K562 (cell line): ENCODE measurements around the gene TCIRG1. TPM values are rescaled to one million over a fixed set of nuclear protein-coding genes. Genes with fewer than 3 reads are reported as not detected.

Experiments used
- ATAC-seq: fragments of 200-7000 bp; cut with Tn5 transposase; 3 replicates; pipeline ENCODE4 v1.9.1; 2020; ENCODE audit warnings: moderate library complexity
- BruUV-seq: library from RNA; stranded (reverse); fragments of 400-500 nt; replicated peaks from 2 replicates; lab custom pipeline; 2021; lab: Mats Ljungman, UMichigan
- CTCF ChIA-PET: fragments of 300-600 bp; formaldehyde crosslinking; extraction: SDS; loops from one replicate; lab custom pipeline; 2021; ENCODE audit warnings: low intra/inter-chr PET ratio; lab: Yijun Ruan, JAX
- POLR2A ChIA-PET: fragments of 300-600, 350-650 bp; sonication (Branson Sonifier 250); formaldehyde crosslinking; extraction: SDS; loops from one replicate; lab custom pipeline; 2021; ENCODE audit warnings: antibody characterized with exemption, inconsistent platforms; lab: Yijun Ruan, JAX
- DNase-seq, 4 experiments: peaks; one replicate each; pipeline versions ENCODE4 v3.0.0 to v3.0.0-alpha.2; 2011 to 2018; ENCODE audit warnings: low spot score in 3 of 4, mixed read lengths in 3 of 4; ENCODE audit errors: extremely low read depth in 1 of 4
- FAIRE-seq: peaks from 2 replicates; lab custom pipeline; 2011; peaks lifted over from hg19 to GRCh38; lab: Jason Lieb, UNC
- H2AFZ ChIP-seq: 2 replicates; pipeline ENCODE4 v1.6.0; 2011; ENCODE audit warnings: low read depth, low read length, control low read depth, inconsistent platforms
- H3K27ac ChIP-seq: fragments of 200-600 bp; 3 replicates; pipeline ENCODE4 v1.8.0; 2011; ENCODE audit warnings: low read depth, mild to moderate bottlenecking, control low read depth, inconsistent platforms, low read length, moderate library complexity, mixed read lengths; ENCODE audit errors: extremely low read depth
- H3K27me3 ChIP-seq, 2 experiments: fragments of 300-600 bp in 1 of 2; 2 replicates in 1 of 2; 3 replicates in 1 of 2; pipeline versions ENCODE4 v1.6.0 to v1.8.0; 2011; ENCODE audit warnings: inconsistent platforms in 2 of 2, low read length in 2 of 2, mild to moderate bottlenecking in 1 of 2, mixed read lengths in 1 of 2, moderate library complexity in 1 of 2; ENCODE audit not compliant: control insufficient read depth in 2 of 2, insufficient read depth in 2 of 2
- H3K36me3 ChIP-seq: fragments of 300-600 bp; 3 replicates; pipeline ENCODE4 v1.8.0; 2011; ENCODE audit warnings: mild to moderate bottlenecking, low read length, inconsistent platforms; ENCODE audit not compliant: control insufficient read depth, insufficient read depth
- H3K4me1 ChIP-seq, 2 experiments: fragments of 200-600 bp in 1 of 2; replicated peaks in 1 of 2; 2 replicates in 1 of 2; 3 replicates in 1 of 2; pipeline versions ENCODE4 v1.5.1 to v1.8.0; 2011; ENCODE audit warnings: inconsistent platforms in 2 of 2, low read length in 2 of 2, mild to moderate bottlenecking in 1 of 2, mixed read lengths in 1 of 2, moderate library complexity in 1 of 2; ENCODE audit not compliant: control insufficient read depth in 2 of 2, insufficient read depth in 2 of 2
- H3K4me2 ChIP-seq: 2 replicates; pipeline ENCODE4 v1.6.1; 2011; ENCODE audit warnings: low read length, control low read depth, inconsistent platforms, mixed read lengths; ENCODE audit not compliant: insufficient read depth
- H3K4me3 ChIP-seq: fragments of 200-600 bp; sonication (generic), shearing (Covaris generic); 2 replicates; pipeline ENCODE4 v1.5.1; 2016; ENCODE audit warnings: control low read depth, inconsistent platforms
- H3K79me2 ChIP-seq: fragments of 200-600 bp; 3 replicates; pipeline ENCODE4 v1.8.0; 2011; ENCODE audit warnings: low read length, inconsistent platforms; ENCODE audit not compliant: control insufficient read depth, insufficient read depth
- H3K9ac ChIP-seq, 2 experiments: 2 replicates each; pipeline versions ENCODE4 v1.6.0 to v1.6.1; 2011; ENCODE audit warnings: low read depth in 2 of 2, low read length in 2 of 2, control low read depth in 1 of 2, inconsistent platforms in 1 of 2, mild to moderate bottlenecking in 1 of 2, mixed read lengths in 1 of 2; ENCODE audit not compliant: insufficient read depth in 1 of 2
- H3K9me1 ChIP-seq: one replicate; pipeline ENCODE4 v1.6.0; 2011; ENCODE audit warnings: inconsistent platforms, mild to moderate bottlenecking, low read length, moderate library complexity; ENCODE audit not compliant: control insufficient read depth, insufficient read depth
- H3K9me3 ChIP-seq: replicated peaks from 2 replicates; pipeline ENCODE4 v1.5.1; 2011; ENCODE audit warnings: low read depth, low read length, inconsistent platforms; ENCODE audit not compliant: control insufficient read depth, insufficient read depth
- H4K20me1 ChIP-seq: replicated peaks from 2 replicates; pipeline ENCODE4 v1.6.1; 2011; ENCODE audit warnings: low read length, inconsistent platforms, mixed read lengths; ENCODE audit not compliant: control insufficient read depth, insufficient read depth
- CBFA2T3 ChIP-seq: fragments of 450-650 bp; IDR thresholded peaks from 2 replicates; pipeline ENCODE4 v1.6.1; 2017
- CREM ChIP-seq: IDR thresholded peaks from 2 replicates; pipeline ENCODE4 v1.6.1; 2014; ENCODE audit warnings: antibody characterized with exemption, low read depth
- ESRRA ChIP-seq: fragments of 450-650 bp; IDR thresholded peaks from 2 replicates; pipeline ENCODE4 v1.6.1; 2014; ENCODE audit warnings: low read depth, mild to moderate bottlenecking, moderate library complexity, borderline replicate concordance
- GTF2F1 ChIP-seq: IDR thresholded peaks from 2 replicates; pipeline ENCODE4 v1.6.1; 2011; ENCODE audit warnings: low read depth, low read length, improper control_type of control experiment
- HDAC3 ChIP-seq: fragments of 450-650 bp; IDR thresholded peaks from 2 replicates; pipeline ENCODE4 v1.6.1; 2018; ENCODE audit warnings: borderline replicate concordance, mild to moderate bottlenecking, moderate library complexity; ENCODE audit not compliant: partially characterized antibody
- HNRNPK ChIP-seq: fragments of 200-400 bp; formaldehyde crosslinking; IDR thresholded peaks from one replicate; pipeline ENCODE4 v1.6.1; 2018; ENCODE audit warnings: mild to moderate bottlenecking, low read depth, low read length; ENCODE audit not compliant: poor library complexity, severe bottlenecking
- MYBL2 ChIP-seq, 2 experiments: fragments of 450-650 bp in 1 of 2; sonication (generic) in 1 of 2; formaldehyde crosslinking in 1 of 2; IDR thresholded peaks; 2 replicates each; pipeline versions ENCODE4 v1.6.1 to v1.8.1; 2017 to 2022; ENCODE audit warnings: borderline replicate concordance in 1 of 2, inconsistent platforms in 1 of 2, low read depth in 1 of 2, mild to moderate bottlenecking in 1 of 2, missing genetic modification reagents in 1 of 2, moderate library complexity in 1 of 2
- POLR2B ChIP-seq: fragments of 450-650 bp; IDR thresholded peaks from 2 replicates; pipeline ENCODE4 v1.6.1; 2018; ENCODE audit warnings: low read depth; ENCODE audit not compliant: partially characterized antibody
- RNF219 ChIP-seq: fragments of 250-450 bp; sonication (Bioruptor Pico); IDR thresholded peaks from 2 replicates; pipeline ENCODE4 v1.5.0; 2022; ENCODE audit warnings: mild to moderate bottlenecking
- TEAD2 ChIP-seq: fragments of 450-650 bp; IDR thresholded peaks from 2 replicates; pipeline ENCODE4 v1.6.1; 2016; ENCODE audit warnings: missing genetic modification characterization, control low read depth, missing compliant biosample characterization
- TEAD4 ChIP-seq, 2 experiments: sonication (generic) in 1 of 2; formaldehyde crosslinking in 1 of 2; IDR thresholded peaks; 2 replicates each; pipeline versions ENCODE4 v1.6.1 to v1.8.0; 2012 to 2022; ENCODE audit warnings: borderline replicate concordance in 1 of 2, inconsistent platforms in 1 of 2, low read length in 1 of 2, mild to moderate bottlenecking in 1 of 2, missing genetic modification reagents in 1 of 2
- THRA ChIP-seq: fragments of 450-650 bp; IDR thresholded peaks from 2 replicates; pipeline ENCODE4 v1.6.1; 2017; ENCODE audit warnings: mild to moderate bottlenecking, moderate library complexity
- TSC22D4 ChIP-seq: fragments of 450-650 bp; IDR thresholded peaks from 2 replicates; pipeline ENCODE4 v1.6.1; 2016; ENCODE audit warnings: missing genetic modification characterization, missing biosample characterization, control low read depth
- WGBS: fragments of 100-300 bp; shearing (Covaris generic); methylation state at CpG from one replicate; pipeline ENCODE4 v1.1.6; 2016; ENCODE audit warnings: low coverage, mixed read lengths; ENCODE audit not compliant: insufficient coverage; ENCODE audit errors: missing lambda C conversion rate; 5-methylcytosine and 5-hydroxymethylcytosine counted together
- in situ Hi-C: fragments of 300-500 bp; cut with MboI; formaldehyde crosslinking; loops from 4 replicates; pipeline ENCODE4 v1.15.0; 2018; ENCODE audit warnings: inconsistent platforms, mixed read lengths
- intact Hi-C: fragments of 100-400 bp; cut with micrococcal nuclease; formaldehyde crosslinking; loops from 2 replicates; pipeline ENCODE4 v1.14.2; 2022
- polyA plus RNA-seq, 8 experiments: library from polyadenylated mRNA; depleted of rRNA in 4 of 8; stranded (reverse) in 5 of 8; unstranded in 3 of 8; fragments of >200 nt; fragmentation: Nextera tagmentation in 2 of 8; fragmentation: Illumina TruSeq in 1 of 8; extraction: Ambion mirVana in 2 of 8; extraction: Trizol in 1 of 8; gene quantifications; 2 replicates each; pipeline versions ENCODE4 v1.2.1 to v1.2.3, GENCODE V29; 2011 to 2014; ENCODE audit warnings: inconsistent platforms in 1 of 8, missing spikeins in 1 of 8
- total RNA-seq, 7 experiments: library from RNA; depleted of rRNA in 6 of 7; stranded (reverse); fragments of >200 nt in 6 of 7; fragmentation: Illumina TruSeq in 2 of 7; extraction: Trizol in 2 of 7; gene quantifications; 2 replicates each; pipeline versions ENCODE4 v1.2.1 to v1.2.3, GENCODE V29; 2011 to 2021; ENCODE audit warnings: low replicate concordance in 1 of 7
- TF ChIP-seq, protein P1 (sequence below): sonication (generic); formaldehyde crosslinking; IDR thresholded peaks from 2 replicates; pipeline ENCODE4 v1.8.0; 2023; ENCODE audit warnings: mild to moderate bottlenecking, missing genetic modification reagents

TCIRG1 gene
- total and polyA plus RNA-seq, 9 of the 15 experiments (the other 6 are each of a cell fraction or from before 2014, with no cell fraction given) = 0.49 to 143 (median 24.4) TPM

- no peak for DNase-seq
- no peaks in the 10 kb centered on the region for H3K36me3 ChIP-seq
- no peak overlapping the region for H3K4me2 ChIP-seq
- no peak for ATAC-seq
- no peak overlapping the region for H3K9ac ChIP-seq
- no peak for FAIRE-seq
- peaks cover 4% of the 10 kb centered on the region; the same call in 1 of the 2 replicates for H4K20me1 ChIP-seq
- H3K9me1 ChIP-seq = no peaks in the 10 kb centered on the region
- no TSS peak for BruUV-seq
- intact Hi-C loops = no loop called here
- in situ Hi-C loops = no loop called here
- no peaks in the 10 kb centered on the region for H3K79me2 ChIP-seq
- H3K4me1 ChIP-seq = peaks cover 6 to 49% of the 10 kb centered on the region in 2 experiments; a peak in 3 of 5 replicates
- WGBS = 19% methylated on average over 5 of the region's 5 CpGs
- no peaks in the 10 kb centered on the region for H3K9me3 ChIP-seq
- no peak overlapping the region for H2AFZ ChIP-seq
- H3K27me3 ChIP-seq = no peaks in the 10 kb centered on the region
- ChIA-PET CTCF (interaction anchor here (0.6 kb wide), 1 partner anchor 1654 kb away, joined by 3 read pairs; no protein-coding TSS in a partner anchor), POLR2A (interaction anchor here (0.8 to 1.0 kb wide), 2 partner anchors 13 to 14 kb away, joined by 3 to 4 read pairs; partner anchors contain the start of gene ALDH3B1)
- TF ChIP-seq CREM (no peak), HNRNPK (no peak), RNF219 (CRISPR knock-in tag) (no peak), POLR2B (no peak), THRA (no peak), MYBL2 (IDR thresholded peaks at IDR 0.05; ENCODE audit: low read depth) (no peak), MYBL2 (CRISPR knock-in tag; IDR thresholded peaks at IDR 0.05; ENCODE audit: borderline replicate concordance) (no peak), TEAD2 (tag) (no peak), ESRRA (no peak), TEAD4 (IDR thresholded peaks at IDR 0.05; ENCODE audit: low read length) (no peak), TEAD4 (CRISPR knock-in tag; IDR thresholded peaks at IDR 0.05; ENCODE audit: borderline replicate concordance) (no peak), TSC22D4 (tag) (no peak), CBFA2T3 (no peak), HDAC3 (no peak), GTF2F1 (no peak)
- TF ChIP-seq, protein P1, sequence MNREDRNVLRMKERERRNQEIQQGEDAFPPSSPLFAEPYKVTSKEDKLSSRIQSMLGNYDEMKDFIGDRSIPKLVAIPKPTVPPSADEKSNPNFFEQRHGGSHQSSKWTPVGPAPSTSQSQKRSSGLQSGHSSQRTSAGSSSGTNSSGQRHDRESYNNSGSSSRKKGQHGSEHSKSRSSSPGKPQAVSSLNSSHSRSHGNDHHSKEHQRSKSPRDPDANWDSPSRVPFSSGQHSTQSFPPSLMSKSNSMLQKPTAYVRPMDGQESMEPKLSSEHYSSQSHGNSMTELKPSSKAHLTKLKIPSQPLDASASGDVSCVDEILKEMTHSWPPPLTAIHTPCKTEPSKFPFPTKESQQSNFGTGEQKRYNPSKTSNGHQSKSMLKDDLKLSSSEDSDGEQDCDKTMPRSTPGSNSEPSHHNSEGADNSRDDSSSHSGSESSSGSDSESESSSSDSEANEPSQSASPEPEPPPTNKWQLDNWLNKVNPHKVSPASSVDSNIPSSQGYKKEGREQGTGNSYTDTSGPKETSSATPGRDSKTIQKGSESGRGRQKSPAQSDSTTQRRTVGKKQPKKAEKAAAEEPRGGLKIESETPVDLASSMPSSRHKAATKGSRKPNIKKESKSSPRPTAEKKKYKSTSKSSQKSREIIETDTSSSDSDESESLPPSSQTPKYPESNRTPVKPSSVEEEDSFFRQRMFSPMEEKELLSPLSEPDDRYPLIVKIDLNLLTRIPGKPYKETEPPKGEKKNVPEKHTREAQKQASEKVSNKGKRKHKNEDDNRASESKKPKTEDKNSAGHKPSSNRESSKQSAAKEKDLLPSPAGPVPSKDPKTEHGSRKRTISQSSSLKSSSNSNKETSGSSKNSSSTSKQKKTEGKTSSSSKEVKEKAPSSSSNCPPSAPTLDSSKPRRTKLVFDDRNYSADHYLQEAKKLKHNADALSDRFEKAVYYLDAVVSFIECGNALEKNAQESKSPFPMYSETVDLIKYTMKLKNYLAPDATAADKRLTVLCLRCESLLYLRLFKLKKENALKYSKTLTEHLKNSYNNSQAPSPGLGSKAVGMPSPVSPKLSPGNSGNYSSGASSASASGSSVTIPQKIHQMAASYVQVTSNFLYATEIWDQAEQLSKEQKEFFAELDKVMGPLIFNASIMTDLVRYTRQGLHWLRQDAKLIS (CRISPR knock-in tag) = no peak
- H3K4me3 ChIP-seq = no peak overlapping the region
- no peak overlapping the region for H3K27ac ChIP-seq
These were observed 14.3 kb upstream of the TCIRG1 start for GRCh38 chr11:68024508-68024907.
